ENCODE results near the gene HS3ST6.
"Not testable (repeated sequence)": the region's sequence is repeated elsewhere in the genome, so short reads cannot be mapped to it uniquely, and the experiment has no call there.

HS3ST6 gene

DNA sequence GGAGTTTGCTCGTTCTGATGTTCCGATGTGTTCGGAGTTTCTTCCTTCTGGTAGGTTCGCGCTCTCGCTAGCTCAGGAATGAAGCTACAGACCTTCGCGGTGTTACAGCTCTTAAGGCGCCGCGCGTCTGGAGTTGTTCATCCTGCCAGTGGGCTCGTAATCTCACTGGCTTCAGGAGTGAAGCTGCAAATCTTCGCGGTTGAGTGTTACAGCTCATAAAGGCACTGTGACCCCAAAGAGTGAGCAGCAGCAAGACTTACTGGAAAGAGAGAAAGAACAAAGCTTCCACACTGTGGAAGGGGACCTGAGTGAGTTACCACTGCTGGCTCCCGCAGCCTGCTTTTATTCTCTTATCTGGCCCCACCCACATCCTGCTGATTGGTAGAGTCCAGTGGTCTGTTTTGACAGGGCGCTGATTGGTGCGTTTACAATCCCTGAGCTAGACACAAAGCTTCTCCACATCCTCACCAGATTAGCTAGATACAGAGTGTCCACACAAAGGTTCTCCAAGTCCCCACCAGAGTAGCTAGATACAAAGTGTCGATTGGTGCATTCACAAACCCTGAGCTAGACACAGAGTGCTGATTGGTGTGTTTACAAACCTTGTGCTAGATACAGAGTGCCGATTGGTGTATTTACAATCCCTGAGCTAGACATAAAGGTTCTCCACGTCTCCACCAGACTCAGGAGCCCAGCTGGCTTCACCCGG lies 39.4 kb upstream of the HS3ST6 start:
- H3K4me1 Mint-ChIP-seq = peaks cover 36% of the 10 kb centered on the region
- not testable (repeated sequence) for DNase-seq (ENCODE audit: low spot score in 2 of 2); H3K9me3 Mint-ChIP-seq; ATAC-seq; H3K4me3 Mint-ChIP-seq; H3K27ac Mint-ChIP-seq
- H3K36me3 Mint-ChIP-seq = peaks cover 28% of the 10 kb centered on the region

DNA sequence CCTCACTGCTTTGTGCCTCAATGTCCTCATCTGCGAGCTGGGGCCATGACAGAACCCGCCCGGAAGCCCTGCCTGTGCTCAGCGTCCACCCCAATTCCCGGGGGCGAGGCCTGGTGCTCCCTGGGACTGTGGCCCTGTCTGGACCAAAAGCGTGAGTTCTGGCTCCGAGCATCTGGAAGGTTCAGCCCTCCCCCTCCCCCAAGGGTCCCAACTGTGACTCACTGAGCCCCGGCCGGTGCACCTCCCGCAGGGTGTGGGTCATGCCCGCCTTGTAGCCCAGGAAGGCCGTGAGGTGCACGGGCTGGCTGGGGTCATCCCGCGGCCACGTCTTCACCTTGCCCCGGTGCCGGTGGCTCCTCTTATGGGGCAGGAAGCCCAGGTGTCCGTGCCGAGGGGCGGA lies 35.5 kb upstream of the HS3ST6 start:
- no peaks in the 10 kb centered on the region for H3K9me3 Mint-ChIP-seq
- no peaks in the 10 kb centered on the region for H3K36me3 Mint-ChIP-seq
- H3K4me3 Mint-ChIP-seq = no peak overlapping the region
- no peak for DNase-seq (ENCODE audit: low spot score in 2 of 2)
- ATAC-seq = no peak
- H3K27ac Mint-ChIP-seq = no peak overlapping the region
- H3K4me1 Mint-ChIP-seq = peaks cover 7% of the 10 kb centered on the region

DNA sequence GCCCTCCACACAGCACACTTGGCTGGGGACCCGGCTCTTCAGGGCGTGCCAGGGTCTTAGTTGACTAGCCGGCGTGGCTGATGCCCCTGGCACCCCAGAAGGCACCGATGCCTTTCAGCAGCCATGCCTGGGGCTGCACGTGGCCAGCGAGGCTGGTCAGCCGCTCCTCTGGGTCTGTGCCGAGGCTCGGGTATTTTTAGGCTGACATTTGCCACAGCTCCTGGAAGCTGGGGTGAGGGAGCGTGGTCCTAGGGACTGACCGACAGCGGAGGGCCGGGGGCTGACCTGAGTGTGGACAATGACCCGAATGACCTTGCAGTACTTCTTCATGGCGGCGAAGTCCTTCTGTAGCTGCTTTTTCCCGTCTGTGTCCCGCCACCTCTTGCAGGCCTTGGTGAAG lies 32.3 kb upstream of the HS3ST6 start:
- no peak for ATAC-seq
- H3K36me3 Mint-ChIP-seq = no peaks in the 10 kb centered on the region
- no peaks in the 10 kb centered on the region for H3K9me3 Mint-ChIP-seq
- no peak overlapping the region for H3K27ac Mint-ChIP-seq
- H3K4me1 Mint-ChIP-seq = peaks cover 7% of the 10 kb centered on the region
- no peak overlapping the region for H3K4me3 Mint-ChIP-seq
- no peak for DNase-seq (ENCODE audit: low spot score in 2 of 2)

DNA sequence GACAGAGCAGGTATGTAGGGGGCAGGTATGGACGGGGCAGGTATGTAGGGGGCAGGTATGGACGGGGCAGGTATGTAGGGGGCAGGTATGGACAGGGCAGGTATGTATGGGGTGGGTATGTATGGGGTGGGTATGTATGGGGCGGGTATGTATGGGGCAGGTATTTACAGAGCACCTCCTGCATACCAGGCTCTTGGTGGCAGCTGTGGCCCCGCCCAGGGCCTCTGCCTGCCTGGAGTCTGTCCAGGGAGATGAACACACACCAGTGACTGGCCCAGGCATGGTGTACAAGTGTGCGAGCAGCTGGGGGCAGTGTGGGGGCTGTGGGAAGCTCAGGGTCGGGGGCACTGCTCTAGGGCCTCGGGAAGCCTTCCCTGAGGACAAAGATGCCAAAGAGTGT lies 31.8 kb upstream of the HS3ST6 start:
- Mint-ChIP-seq H3K4me1 (peaks cover 7% of the 10 kb centered on the region), H3K4me3 (no peak overlapping the region), H3K36me3 (no peaks in the 10 kb centered on the region), H3K9me3 (no peaks in the 10 kb centered on the region), H3K27ac (no peak overlapping the region)
- ATAC-seq (no peak), DNase-seq (ENCODE audit: low spot score in 2 of 2) (no peak)

DNA sequence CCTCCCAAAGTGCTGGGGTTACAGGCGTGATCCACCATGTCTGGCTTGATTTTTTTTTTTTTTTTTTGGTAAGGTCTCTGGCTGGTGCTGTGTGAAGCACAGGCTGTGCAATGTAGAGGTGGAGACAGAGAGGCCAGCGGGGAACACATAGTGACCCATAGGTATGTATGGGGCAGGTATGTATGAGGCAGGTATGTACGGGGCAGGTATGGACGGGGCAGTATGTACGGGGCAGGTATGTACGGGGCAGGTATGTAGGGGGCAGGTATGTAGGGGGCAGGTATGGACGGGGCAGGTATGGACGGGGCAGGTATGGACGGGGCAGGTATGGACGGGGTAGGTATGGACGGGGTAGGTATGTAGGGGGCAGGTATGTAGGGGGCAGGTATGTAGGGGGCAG lies 31.3 kb upstream of the HS3ST6 start:
- H3K36me3 Mint-ChIP-seq = peaks cover 3% of the 10 kb centered on the region
- no peak overlapping the region for H3K4me3 Mint-ChIP-seq
- peaks cover 11% of the 10 kb centered on the region for H3K4me1 Mint-ChIP-seq
- DNase-seq (ENCODE audit: low spot score in 2 of 2) (no peak), ATAC-seq (no peak)
- no peaks in the 10 kb centered on the region for H3K9me3 Mint-ChIP-seq
- H3K27ac Mint-ChIP-seq = no peak overlapping the region

DNA sequence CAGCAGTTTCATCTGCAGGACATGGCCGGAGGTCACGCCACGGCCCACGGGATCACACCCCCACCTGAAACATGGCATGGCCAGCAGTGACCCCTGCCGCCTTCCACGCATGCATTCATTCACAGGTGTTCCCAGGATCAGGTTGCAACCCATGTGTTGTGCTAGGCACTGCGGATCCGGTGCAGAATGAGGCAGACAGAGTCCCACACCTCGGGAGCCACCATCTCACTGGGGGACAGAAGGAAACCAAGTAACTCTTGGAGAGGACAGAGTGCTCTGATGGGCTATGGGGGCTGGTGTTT lies 29.1 kb upstream of the HS3ST6 start:
- Mint-ChIP-seq H3K36me3 (peaks cover 6% of the 10 kb centered on the region), H3K9me3 (no peaks in the 10 kb centered on the region), H3K4me1 (peaks cover 12% of the 10 kb centered on the region), H3K4me3 (no peak overlapping the region), H3K27ac (no peak overlapping the region)
- DNase-seq (ENCODE audit: low spot score in 2 of 2) = no peak
- no peak for ATAC-seq

DNA sequence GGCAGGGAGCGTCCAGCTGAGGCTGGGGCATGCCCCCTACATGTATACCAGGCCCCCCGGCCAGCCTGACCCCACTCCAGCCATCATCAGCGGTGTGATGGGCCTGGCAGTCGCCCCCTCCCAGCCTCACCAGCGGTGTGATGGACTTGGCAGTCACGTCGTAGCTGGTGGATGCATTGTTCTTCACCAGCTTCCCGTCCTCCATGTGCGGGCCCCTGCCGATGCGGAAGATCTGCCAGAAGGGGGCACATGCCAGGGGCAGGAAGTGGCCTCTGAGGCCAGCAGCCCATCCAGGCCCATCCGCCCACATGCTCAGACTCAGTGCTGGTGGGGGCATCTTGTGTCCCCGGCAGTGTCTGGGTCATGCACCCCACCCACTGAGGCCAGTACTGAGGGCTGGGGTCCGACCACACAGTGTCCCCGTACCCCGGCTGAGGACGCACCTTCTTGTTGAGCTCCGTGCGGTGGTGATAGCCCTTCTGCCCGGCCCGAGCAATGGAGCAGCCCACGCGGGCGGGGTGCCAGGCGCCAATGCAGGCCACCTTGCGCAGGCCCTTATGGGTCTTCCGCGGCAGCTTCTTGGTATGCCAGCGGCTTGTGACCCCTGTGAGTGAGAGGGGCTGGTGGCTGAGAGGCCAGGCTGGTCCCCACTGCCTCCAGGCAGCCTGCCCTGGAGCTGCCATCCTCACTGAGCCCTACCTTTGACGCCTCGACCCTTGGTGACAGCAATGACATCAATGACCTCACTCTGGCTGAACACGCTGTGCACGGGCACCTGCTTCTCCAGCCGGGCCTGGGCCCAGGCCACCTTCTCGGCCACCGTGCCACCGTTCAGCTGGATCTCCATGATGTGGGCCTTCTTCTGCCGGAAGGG lies 28.5 kb upstream of the HS3ST6 start:
- H3K36me3 Mint-ChIP-seq = peaks cover 7% of the 10 kb centered on the region
- no peak for ATAC-seq
- no peaks in the 10 kb centered on the region for H3K9me3 Mint-ChIP-seq
- peaks cover 17% of the 10 kb centered on the region for H3K4me1 Mint-ChIP-seq
- no peak for DNase-seq (ENCODE audit: low spot score in 2 of 2)
- no peak overlapping the region for H3K4me3 Mint-ChIP-seq
- no peak overlapping the region for H3K27ac Mint-ChIP-seq

DNA sequence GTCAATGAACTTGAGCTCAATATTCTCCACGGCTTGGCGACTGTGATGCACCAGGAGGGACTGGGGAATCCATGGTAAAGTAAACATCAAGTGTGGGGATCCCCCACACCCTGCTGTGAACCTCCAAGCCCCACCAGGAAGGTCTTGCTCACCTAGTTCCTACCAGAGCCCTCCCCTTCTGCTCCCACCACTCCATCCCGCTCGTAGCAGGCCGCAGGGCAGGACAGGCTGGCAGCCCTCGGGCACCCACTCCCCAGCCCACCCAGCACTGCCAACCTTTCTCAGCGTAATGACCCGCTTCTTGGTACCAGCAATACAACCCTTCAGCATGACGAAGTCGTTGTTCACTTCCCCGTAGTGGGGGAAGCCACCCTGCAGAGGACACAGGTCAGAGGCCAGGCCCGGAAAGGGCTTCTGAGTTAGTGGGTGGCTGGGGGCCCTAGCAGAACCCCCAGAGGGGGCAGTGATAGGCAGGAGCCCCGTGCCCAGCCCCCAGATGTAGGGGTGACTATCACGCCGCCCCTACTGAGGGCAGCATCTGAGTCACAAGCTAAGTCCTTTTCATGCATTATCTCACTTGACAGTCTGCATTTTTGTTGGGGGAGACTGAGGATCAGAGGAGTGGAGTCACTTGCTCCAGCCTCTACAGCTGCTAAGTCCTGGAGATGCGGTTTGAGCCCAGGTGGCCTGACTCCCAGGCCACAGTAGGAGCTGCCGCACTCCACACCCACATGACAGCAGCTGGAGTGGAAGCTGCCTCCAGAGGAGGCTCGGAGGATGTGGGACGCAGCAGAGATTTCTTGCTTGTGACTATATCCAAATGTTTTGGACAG lies 27.6 kb upstream of the HS3ST6 start:
- no peaks in the 10 kb centered on the region for H3K9me3 Mint-ChIP-seq
- ATAC-seq = no peak
- H3K4me3 Mint-ChIP-seq = no peak overlapping the region
- no peak for DNase-seq (ENCODE audit: low spot score in 2 of 2)
- H3K4me1 Mint-ChIP-seq = peaks cover 22% of the 10 kb centered on the region
- peaks cover 12% of the 10 kb centered on the region for H3K36me3 Mint-ChIP-seq
- H3K27ac Mint-ChIP-seq = no peak overlapping the region

DNA sequence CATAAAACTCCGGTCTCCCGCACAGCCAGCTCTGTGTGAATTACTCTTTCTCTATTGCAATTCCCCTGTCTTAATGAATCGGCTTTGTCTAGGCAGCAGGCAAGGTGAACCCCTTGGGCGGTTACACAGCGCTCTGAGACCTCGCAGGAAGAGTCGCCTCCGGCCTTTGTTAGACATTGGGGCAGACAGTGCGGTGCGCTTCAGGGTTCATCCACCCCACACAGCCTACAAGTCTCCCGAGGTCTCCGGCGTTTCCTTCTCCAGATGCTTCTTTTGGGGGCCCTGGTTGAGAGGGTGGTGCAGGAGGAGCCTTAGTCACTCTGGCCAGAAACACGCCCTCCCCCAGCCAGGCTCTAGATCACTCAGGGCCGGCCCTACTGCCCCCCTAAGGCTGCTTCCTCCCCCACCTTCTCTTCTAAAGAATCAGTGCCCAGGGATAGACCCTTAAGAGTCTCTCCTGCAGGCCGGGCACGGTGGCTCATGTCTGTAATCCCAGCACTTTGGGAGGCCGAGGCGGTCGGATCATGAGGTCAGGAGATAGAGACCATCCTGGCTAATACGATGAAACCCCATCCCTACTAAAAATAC lies 26.5 kb upstream of the HS3ST6 start:
- DNase-seq (ENCODE audit: low spot score in 2 of 2) (no peak), ATAC-seq (no peak)
- Mint-ChIP-seq H3K36me3 (peaks cover 22% of the 10 kb centered on the region), H3K9me3 (no peaks in the 10 kb centered on the region), H3K4me1 (peaks cover 22% of the 10 kb centered on the region), H3K27ac (peak overlapping the region; percentile 74), H3K4me3 (peak overlapping the region; percentile 89)

DNA sequence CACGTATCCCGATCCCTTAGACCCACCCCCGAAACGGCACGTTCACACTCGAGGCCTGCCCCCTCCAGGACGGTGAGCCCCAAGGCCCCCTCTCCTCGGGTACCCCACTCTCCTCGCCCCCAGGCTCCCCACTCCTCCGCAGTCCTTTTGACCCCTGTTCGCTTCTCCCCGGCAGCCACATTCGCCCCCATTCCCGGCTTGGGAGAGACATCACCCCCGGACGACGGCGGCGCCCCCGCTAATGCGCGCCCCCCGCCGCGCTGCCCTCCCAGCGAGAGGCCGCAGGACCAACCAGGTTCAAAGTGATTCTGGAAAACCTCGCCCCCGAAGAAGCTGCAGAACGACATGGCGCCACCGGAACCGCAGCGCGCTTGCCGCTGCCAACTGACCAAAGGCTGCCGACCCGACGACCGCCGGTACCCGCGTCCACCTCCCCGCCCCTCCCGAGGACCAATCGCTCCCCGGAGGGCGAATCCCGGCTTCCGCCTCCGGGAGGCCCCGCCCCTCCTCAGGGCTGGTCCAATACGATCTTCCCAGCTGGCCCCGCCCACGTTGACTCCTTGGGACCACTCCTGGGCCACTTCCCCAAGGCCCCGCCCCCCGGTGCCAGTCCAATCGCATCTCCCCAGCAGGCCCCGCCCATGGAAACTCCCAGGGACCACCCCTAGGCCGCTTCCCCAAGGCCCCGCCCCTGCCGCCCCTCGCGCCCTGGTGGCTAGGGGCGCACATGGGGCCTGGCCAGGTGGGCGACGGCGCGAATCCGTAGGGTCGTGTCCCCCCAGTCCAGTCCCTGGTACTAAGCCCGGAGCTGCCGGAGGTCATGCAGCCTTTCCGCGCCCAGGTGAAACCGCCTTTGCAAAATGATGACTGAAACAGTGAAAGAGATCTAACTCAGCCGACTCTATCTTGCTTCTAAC lies 24.9 kb upstream of the HS3ST6 start, which contains the start of gene MSRB1:
Gene MSRB1 (minus strand): TSS at position 390 of the 917 bp plus-strand sequence. CDS start 43 bp downstream, at position 347.
- H3K27ac Mint-ChIP-seq = peak within 1 kb of the TSS; percentile 89
- DNase-seq (ENCODE audit: low spot score in 2 of 2) (peak; percentile 97 to 100), ATAC-seq (peak; percentile 93)
- H3K4me3 Mint-ChIP-seq = peak within 1 kb of the TSS; percentile 89
- peaks cover 39% of the 10 kb centered on the region for H3K36me3 Mint-ChIP-seq
- H3K9me3 Mint-ChIP-seq = no peaks in the 10 kb centered on the region
- H3K4me1 Mint-ChIP-seq = peaks cover 22% of the 10 kb centered on the region

DNA sequence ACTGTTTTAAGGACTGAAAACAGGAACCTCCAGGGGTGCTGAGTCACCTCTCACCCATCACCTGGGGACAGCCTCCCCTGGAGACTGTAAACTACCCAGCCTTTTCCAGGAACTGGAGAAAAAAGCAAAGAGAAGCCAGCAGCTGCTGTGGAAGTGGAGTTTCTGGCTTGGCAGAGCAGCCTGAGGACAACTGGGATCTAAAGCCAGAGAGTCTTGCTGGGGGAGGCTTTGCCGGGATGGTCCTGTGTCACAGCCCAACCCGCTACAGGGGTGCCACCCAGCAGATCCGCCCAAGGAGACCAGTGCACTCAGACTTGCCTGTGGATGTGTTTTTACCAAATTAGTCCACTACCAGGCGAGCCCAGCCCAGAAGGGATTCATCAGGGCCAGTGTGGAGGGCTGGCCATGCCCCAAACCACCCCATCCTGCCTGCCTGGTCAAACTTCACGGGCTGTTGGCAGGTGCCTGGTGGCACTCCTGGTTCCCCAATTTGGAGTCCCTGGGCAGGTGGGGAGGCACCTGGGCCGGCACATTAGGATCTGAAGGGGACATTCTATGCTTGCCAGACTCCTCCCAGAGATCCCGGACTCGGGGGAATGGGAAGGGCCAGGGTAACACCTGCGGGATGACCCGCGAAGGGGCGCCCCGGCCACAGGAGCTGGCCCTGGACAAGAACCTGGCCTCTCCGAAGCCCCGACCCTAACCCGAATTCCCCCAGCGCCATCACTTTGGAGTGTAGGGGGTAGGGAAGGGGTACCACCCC lies 24.0 kb upstream of the HS3ST6 start:
- Mint-ChIP-seq H3K4me3 (peak overlapping the region; percentile 89), H3K4me1 (peaks cover 22% of the 10 kb centered on the region), H3K9me3 (no peaks in the 10 kb centered on the region), H3K36me3 (peaks cover 47% of the 10 kb centered on the region), H3K27ac (peak overlapping the region; percentile 89)
- ATAC-seq (no peak), DNase-seq (ENCODE audit: low spot score in 2 of 2) (peak in 1 of 2 donors; percentile 60)

DNA sequence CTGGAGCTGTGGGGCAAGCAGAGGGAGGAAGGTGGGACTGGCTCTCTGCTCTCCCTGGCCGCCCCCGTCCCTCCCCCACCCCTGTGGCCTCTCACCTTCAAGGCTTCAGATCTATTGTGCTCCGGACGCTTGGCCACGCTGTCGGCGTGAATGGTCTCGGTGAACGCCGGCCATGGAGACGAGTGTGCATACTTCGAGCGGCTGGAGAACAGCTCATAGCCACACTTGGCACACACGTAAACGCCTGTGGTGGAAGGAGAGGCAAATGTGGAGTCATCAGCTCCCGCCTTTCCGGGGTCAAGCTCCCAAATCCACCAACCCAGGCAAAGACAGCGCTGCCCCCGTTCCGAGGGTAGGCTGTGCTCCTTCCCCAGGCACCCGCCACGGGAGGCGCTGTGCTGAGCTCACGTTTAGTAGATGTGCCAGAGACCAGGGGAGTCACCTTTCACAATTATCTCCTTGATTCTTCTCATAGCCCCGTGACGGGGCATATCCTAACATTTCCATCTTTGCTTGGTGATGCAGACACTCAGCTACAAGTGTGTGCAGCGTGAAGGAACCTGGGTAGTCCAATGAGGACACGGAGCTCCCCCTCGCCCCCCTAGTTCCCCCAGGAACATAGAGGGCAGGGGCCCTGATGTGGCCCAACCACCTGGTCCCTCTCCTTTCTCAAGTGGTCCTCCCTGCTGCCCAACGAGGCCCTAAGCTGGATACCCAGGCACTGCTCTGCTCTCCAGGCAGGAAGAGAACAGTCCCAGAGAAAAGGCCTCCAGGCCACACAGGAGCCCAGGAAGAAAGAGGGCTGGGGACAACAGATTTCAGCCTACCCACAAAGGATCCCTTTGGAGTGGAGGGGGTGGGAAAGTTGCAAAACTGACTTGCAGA lies 23.2 kb upstream of the HS3ST6 start:
- no peak for DNase-seq (ENCODE audit: low spot score in 2 of 2)
- no peak overlapping the region for H3K27ac Mint-ChIP-seq
- H3K4me1 Mint-ChIP-seq = peaks cover 22% of the 10 kb centered on the region
- H3K4me3 Mint-ChIP-seq = peak overlapping the region; percentile 89
- no peak for ATAC-seq
- H3K9me3 Mint-ChIP-seq = no peaks in the 10 kb centered on the region
- H3K36me3 Mint-ChIP-seq = peaks cover 51% of the 10 kb centered on the region
